Ovary (tissue), 3 donors: ENCODE data around the gene RCAN3.

Experiments
- CTCF ChIP-seq, 3 donors: fragments of 450-650 bp in 2 of 3; fragments of 200-600 bp in 1 of 3; IDR thresholded peaks; one replicate each; pipeline versions ENCODE4 v1.5.1 to v1.8.0; 2016 to 2022; ENCODE audit warnings: antibody characterized with exemption in 3 of 3, mild to moderate bottlenecking in 1 of 3
- EP300 ChIP-seq: sonication (generic); formaldehyde crosslinking; IDR thresholded peaks from one replicate; pipeline ENCODE4 v1.6.1; 2017; ENCODE audit warnings: antibody characterized with exemption
- donor health status: DM: no; HTN: no; CAD: no.

- TF ChIP-seq CTCF (IDR thresholded peaks at IDR 0.05) = no peak
- no peak for TF ChIP-seq EP300
Measured at GRCh38 chr1:24481101-24481500, 21.5 kb upstream of the RCAN3 start.
